Measurements from ENCODE around the gene GNGT1. TPM values are rescaled to one million over a fixed set of nuclear protein-coding genes. Genes with fewer than 3 reads are reported as not detected.

Gene GNGT1
- total and polyA plus RNA-seq, 4 donors: not detected

- no peaks in the 10 kb centered on the region for H3K4me1 ChIP-seq (ENCODE audit: control insufficient read depth in 4 of 4, insufficient read depth in 4 of 4, low read length in 3 of 4)
- H3K27ac ChIP-seq (ENCODE audit: low read depth in 1 of 2, low read length in 2 of 2): no peak overlapping the region
- H3K4me3 ChIP-seq (ENCODE audit: low read depth in 1 of 3, low read length in 3 of 3): no peak overlapping the region
- H3K9me3 ChIP-seq (ENCODE audit: control insufficient read depth in 4 of 4, low read length in 3 of 4): peaks cover 0 to 7% (median 2%) of the 10 kb centered on the region in 4 donors
- H3K27me3 ChIP-seq (ENCODE audit: control insufficient read depth in 4 of 4, insufficient read depth in 4 of 4, low read length in 3 of 4): peaks cover 0 to 2% (median 0%) of the 10 kb centered on the region in 4 donors
- DNase-seq (ENCODE audit: low spot score): no peak
- 77% methylated on average over 3 of the region's 3 CpGs for WGBS
- TF ChIP-seq FOXA2 (IDR thresholded peaks at IDR 0.05) (no peak), RXRA (IDR thresholded peaks at IDR 0.05) (no peak), HNF4A (conservative IDR thresholded peaks at IDR 0.05) (no peak), REST (IDR thresholded peaks at IDR 0.05) (no peak), ATF3 (IDR thresholded peaks at IDR 0.05) (no peak), EGR1 (IDR thresholded peaks at IDR 0.05; ENCODE audit: low read depth in 2 of 2) (no peak), ZBTB33 (IDR thresholded peaks at IDR 0.05) (no peak), SP1 (IDR thresholded peaks at IDR 0.05) (no peak), MAX (IDR thresholded peaks at IDR 0.05) (no peak), JUND (IDR thresholded peaks at IDR 0.05) (no peak), RAD21 (IDR thresholded peaks at IDR 0.05) (no peak), NR2F2 (IDR thresholded peaks at IDR 0.05) (no peak), TAF1 (conservative IDR thresholded peaks at IDR 0.05) (no peak), YY1 (IDR thresholded peaks at IDR 0.05) (no peak), FOXA1 (IDR thresholded peaks at IDR 0.05) (no peak), HNF4G (IDR thresholded peaks at IDR 0.05) (no peak), CTCF (IDR thresholded peaks at IDR 0.05; ENCODE audit: low read depth, low read length, missing input control) (no peak), GABPA (IDR thresholded peaks at IDR 0.05 in 1 of 2, conservative IDR thresholded peaks at IDR 0.05 in 1 of 2) (no peak)
- no peak overlapping the region for H3K9ac ChIP-seq (ENCODE audit: low read depth in 1 of 2, low read length in 2 of 2)
- H3K36me3 ChIP-seq (ENCODE audit: control insufficient read depth in 4 of 4, insufficient read depth in 3 of 4, low read depth in 1 of 4, low read length in 3 of 4): no peaks in the 10 kb centered on the region
Observed at GRCh38 chr7:93883078-93883916, 23.1 kb upstream of the GNGT1 start.

Measured in liver (tissue), 9 donors.